Neural progenitor cell (in vitro differentiated cells): Measurements from ENCODE around the gene CFL1.

ENCODE experiments used
- EZH2 ChIP-seq: fragments of 200-600 bp; sonication (generic); IDR thresholded peaks from 2 replicates; pipeline ENCODE4 v1.6.1; 2017; ENCODE audit warnings: antibody characterized with exemption, mild to moderate bottlenecking, moderate library complexity
- TF ChIP-seq, protein P1 (sequence below): fragments of 200-600 bp; sonication (generic); IDR thresholded peaks from 2 replicates; pipeline ENCODE4 v1.5.1; 2017; ENCODE audit warnings: antibody characterized with exemption, mild to moderate bottlenecking

- TF ChIP-seq, protein P1, sequence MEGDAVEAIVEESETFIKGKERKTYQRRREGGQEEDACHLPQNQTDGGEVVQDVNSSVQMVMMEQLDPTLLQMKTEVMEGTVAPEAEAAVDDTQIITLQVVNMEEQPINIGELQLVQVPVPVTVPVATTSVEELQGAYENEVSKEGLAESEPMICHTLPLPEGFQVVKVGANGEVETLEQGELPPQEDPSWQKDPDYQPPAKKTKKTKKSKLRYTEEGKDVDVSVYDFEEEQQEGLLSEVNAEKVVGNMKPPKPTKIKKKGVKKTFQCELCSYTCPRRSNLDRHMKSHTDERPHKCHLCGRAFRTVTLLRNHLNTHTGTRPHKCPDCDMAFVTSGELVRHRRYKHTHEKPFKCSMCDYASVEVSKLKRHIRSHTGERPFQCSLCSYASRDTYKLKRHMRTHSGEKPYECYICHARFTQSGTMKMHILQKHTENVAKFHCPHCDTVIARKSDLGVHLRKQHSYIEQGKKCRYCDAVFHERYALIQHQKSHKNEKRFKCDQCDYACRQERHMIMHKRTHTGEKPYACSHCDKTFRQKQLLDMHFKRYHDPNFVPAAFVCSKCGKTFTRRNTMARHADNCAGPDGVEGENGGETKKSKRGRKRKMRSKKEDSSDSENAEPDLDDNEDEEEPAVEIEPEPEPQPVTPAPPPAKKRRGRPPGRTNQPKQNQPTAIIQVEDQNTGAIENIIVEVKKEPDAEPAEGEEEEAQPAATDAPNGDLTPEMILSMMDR: no peak
- TF ChIP-seq EZH2: peak; percentile 59
Measured at GRCh38 chr11:65873318-65874156, 15.6 kb upstream of the CFL1 start.
